Right renal cortex interstitium (tissue), 3 donors: ENCODE data around the gene WDR47. TPM values are rescaled to one million over a fixed set of nuclear protein-coding genes. Genes with fewer than 3 reads are reported as not detected.
A peak's percentile ranks its signal among the peaks of the same experiment; 100 is the strongest.
"Not testable (repeated sequence)": the region's sequence is repeated elsewhere in the genome, so short reads cannot be mapped to it uniquely, and the experiment has no call there.

Source experiments
- DNase-seq, 3 donors: peaks; one replicate each; pipeline ENCODE4 v3.0.0-alpha.2; 2013; ENCODE audit warnings: low read depth in 3 of 3, low spot score in 2 of 3
- polyA plus RNA-seq, 3 donors: library from polyadenylated mRNA; unstranded; fragments of 120-200 nt; gene quantifications; one replicate each; pipeline ENCODE4 v1.2.1, GENCODE V29; 2013; ENCODE audit not compliant: insufficient read length in 3 of 3

WDR47 gene
- polyA plus RNA-seq, 3 donors = 14.4 to 15.6 (median 14.9) TPM

- DNase-seq = no peak
Measured at GRCh38 chr1:108969346-108969745, 72.6 kb downstream of the WDR47 start.

GRCh38 chr1:108963052-108963686 lies 78.7 kb downstream of the WDR47 start, which contains the start of gene CLCC1:
TSS of gene CLCC1 (minus strand) at chr1:108963484. CDS start at chr1:108950437, 13,047 bp downstream.
- peak; percentile 64 to 83 (median 76) for DNase-seq

- no peak for DNase-seq
Measured at GRCh38 chr1:108962681-108963051, 79.2 kb downstream of the WDR47 start.

GRCh38 chr1:108961752-108962486 lies 80.0 kb downstream of the WDR47 start:
- no peak for DNase-seq

GRCh38 chr1:108961198-108961597 lies 80.7 kb downstream of the WDR47 start:
- DNase-seq = no peak

- no peak for DNase-seq
Measured at GRCh38 chr1:108960719-108961118, 81.2 kb downstream of the WDR47 start.

- no peak for DNase-seq
Measured at GRCh38 chr1:108957888-108958287, 84.0 kb downstream of the WDR47 start.

GRCh38 chr1:108955881-108956280 lies 86.0 kb downstream of the WDR47 start:
- no peak for DNase-seq

GRCh38 chr1:108955111-108955510 lies 86.8 kb downstream of the WDR47 start:
- no peak for DNase-seq

GRCh38 chr1:108953452-108953851 lies 88.5 kb downstream of the WDR47 start:
- DNase-seq = no peak

- no peak for DNase-seq
Measured at GRCh38 chr1:108951242-108951641, 90.7 kb downstream of the WDR47 start.

- DNase-seq = no peak
Measured at GRCh38 chr1:108949044-108949443, 92.9 kb downstream of the WDR47 start.

- no peak for DNase-seq
Measured at GRCh38 chr1:108947871-108948525, 93.9 kb downstream of the WDR47 start.

GRCh38 chr1:108936170-108936569 lies 105.7 kb downstream of the WDR47 start:
- DNase-seq = no peak

GRCh38 chr1:108933944-108934343 lies 108.0 kb downstream of the WDR47 start:
- no peak for DNase-seq

- DNase-seq = not testable (repeated sequence)
Measured at GRCh38 chr1:108927565-108927964, 114.3 kb downstream of the WDR47 start.

- no peak for DNase-seq
Measured at GRCh38 chr1:108925920-108926319, 116.0 kb downstream of the WDR47 start.

Other genes starting within 250 kb of the WDR47 start
- gene AKNAD1, start 185.0 kb downstream of the WDR47 start, polyA plus RNA-seq = not detected
- gene GPSM2, start 165.1 kb downstream of the WDR47 start, polyA plus RNA-seq = 10 to 100 TPM; 17.5 to 20.7 (median 17.9) TPM
- 10 to 100 TPM; 34.5 to 39.3 (median 36.5) TPM for gene CLCC1, start 78.6 kb downstream of the WDR47 start, polyA plus RNA-seq
- gene TAF13, start 33.9 kb upstream of the WDR47 start, polyA plus RNA-seq = 10 to 100 TPM; 44.6 to 58.3 (median 47.9) TPM
- 10 to 100 TPM; 41.6 to 42.5 (median 42.1) TPM for gene TMEM167B, start 48.7 kb upstream of the WDR47 start, polyA plus RNA-seq
- 1 to 10 TPM; 1.7 to 2.2 (median 1.8) TPM for gene ELAPOR1, start 72.0 kb upstream of the WDR47 start, polyA plus RNA-seq
- gene SARS1, start 171.8 kb upstream of the WDR47 start, polyA plus RNA-seq = 100 to 1,000 TPM; 144 to 154 (median 150) TPM
- gene CELSR2, start 207.4 kb upstream of the WDR47 start, polyA plus RNA-seq = 10 to 100 TPM; 24.0 to 28.6 (median 26.0) TPM
- gene PSRC1, start 241.0 kb upstream of the WDR47 start, polyA plus RNA-seq = 10 to 100 TPM; 20.4 to 27.5 (median 24.0) TPM